K562 (cell line): ENCODE results near the gene MPI. TPM values are rescaled to one million over a fixed set of nuclear protein-coding genes. Genes with fewer than 3 reads are reported as not detected.

ENCODE experiments used
- ATAC-seq: fragments of 200-7000 bp; cut with Tn5 transposase; 3 replicates; pipeline ENCODE4 v1.9.1; 2020; ENCODE audit warnings: moderate library complexity
- BruUV-seq: library from RNA; stranded (reverse); fragments of 400-500 nt; replicated peaks from 2 replicates; lab custom pipeline; 2021; lab: Mats Ljungman, UMichigan
- CTCF ChIA-PET: fragments of 300-600 bp; formaldehyde crosslinking; extraction: SDS; loops from one replicate; lab custom pipeline; 2021; ENCODE audit warnings: low intra/inter-chr PET ratio; lab: Yijun Ruan, JAX
- POLR2A ChIA-PET: fragments of 300-600, 350-650 bp; sonication (Branson Sonifier 250); formaldehyde crosslinking; extraction: SDS; loops from one replicate; lab custom pipeline; 2021; ENCODE audit warnings: antibody characterized with exemption, inconsistent platforms; lab: Yijun Ruan, JAX
- DNase-seq, 4 experiments: peaks; one replicate each; pipeline versions ENCODE4 v3.0.0 to v3.0.0-alpha.2; 2011 to 2018; ENCODE audit warnings: low spot score in 3 of 4, mixed read lengths in 3 of 4; ENCODE audit errors: extremely low read depth in 1 of 4
- FAIRE-seq: peaks from 2 replicates; lab custom pipeline; 2011; peaks lifted over from hg19 to GRCh38; lab: Jason Lieb, UNC
- H2AFZ ChIP-seq: 2 replicates; pipeline ENCODE4 v1.6.0; 2011; ENCODE audit warnings: low read depth, low read length, control low read depth, inconsistent platforms
- H3K27ac ChIP-seq: fragments of 200-600 bp; 3 replicates; pipeline ENCODE4 v1.8.0; 2011; ENCODE audit warnings: low read depth, mild to moderate bottlenecking, control low read depth, inconsistent platforms, low read length, moderate library complexity, mixed read lengths; ENCODE audit errors: extremely low read depth
- H3K27me3 ChIP-seq, 2 experiments: fragments of 300-600 bp in 1 of 2; 2 replicates in 1 of 2; 3 replicates in 1 of 2; pipeline versions ENCODE4 v1.6.0 to v1.8.0; 2011; ENCODE audit warnings: inconsistent platforms in 2 of 2, low read length in 2 of 2, mild to moderate bottlenecking in 1 of 2, mixed read lengths in 1 of 2, moderate library complexity in 1 of 2; ENCODE audit not compliant: control insufficient read depth in 2 of 2, insufficient read depth in 2 of 2
- H3K36me3 ChIP-seq: fragments of 300-600 bp; 3 replicates; pipeline ENCODE4 v1.8.0; 2011; ENCODE audit warnings: mild to moderate bottlenecking, low read length, inconsistent platforms; ENCODE audit not compliant: control insufficient read depth, insufficient read depth
- H3K4me1 ChIP-seq, 2 experiments: fragments of 200-600 bp in 1 of 2; replicated peaks in 1 of 2; 2 replicates in 1 of 2; 3 replicates in 1 of 2; pipeline versions ENCODE4 v1.5.1 to v1.8.0; 2011; ENCODE audit warnings: inconsistent platforms in 2 of 2, low read length in 2 of 2, mild to moderate bottlenecking in 1 of 2, mixed read lengths in 1 of 2, moderate library complexity in 1 of 2; ENCODE audit not compliant: control insufficient read depth in 2 of 2, insufficient read depth in 2 of 2
- H3K4me2 ChIP-seq: 2 replicates; pipeline ENCODE4 v1.6.1; 2011; ENCODE audit warnings: low read length, control low read depth, inconsistent platforms, mixed read lengths; ENCODE audit not compliant: insufficient read depth
- H3K4me3 ChIP-seq: fragments of 200-600 bp; sonication (generic), shearing (Covaris generic); 2 replicates; pipeline ENCODE4 v1.5.1; 2016; ENCODE audit warnings: control low read depth, inconsistent platforms
- H3K79me2 ChIP-seq: fragments of 200-600 bp; 3 replicates; pipeline ENCODE4 v1.8.0; 2011; ENCODE audit warnings: low read length, inconsistent platforms; ENCODE audit not compliant: control insufficient read depth, insufficient read depth
- H3K9ac ChIP-seq, 2 experiments: 2 replicates each; pipeline versions ENCODE4 v1.6.0 to v1.6.1; 2011; ENCODE audit warnings: low read depth in 2 of 2, low read length in 2 of 2, control low read depth in 1 of 2, inconsistent platforms in 1 of 2, mild to moderate bottlenecking in 1 of 2, mixed read lengths in 1 of 2; ENCODE audit not compliant: insufficient read depth in 1 of 2
- H3K9me1 ChIP-seq: one replicate; pipeline ENCODE4 v1.6.0; 2011; ENCODE audit warnings: inconsistent platforms, mild to moderate bottlenecking, low read length, moderate library complexity; ENCODE audit not compliant: control insufficient read depth, insufficient read depth
- H3K9me3 ChIP-seq: replicated peaks from 2 replicates; pipeline ENCODE4 v1.5.1; 2011; ENCODE audit warnings: low read depth, low read length, inconsistent platforms; ENCODE audit not compliant: control insufficient read depth, insufficient read depth
- H4K20me1 ChIP-seq: replicated peaks from 2 replicates; pipeline ENCODE4 v1.6.1; 2011; ENCODE audit warnings: low read length, inconsistent platforms, mixed read lengths; ENCODE audit not compliant: control insufficient read depth, insufficient read depth
- ATF2 ChIP-seq: sonication (generic); formaldehyde crosslinking; IDR thresholded peaks from 2 replicates; pipeline ENCODE4 v1.8.1; 2022; ENCODE audit warnings: missing genetic modification reagents
- CBFA2T3 ChIP-seq: fragments of 450-650 bp; IDR thresholded peaks from 2 replicates; pipeline ENCODE4 v1.6.1; 2017
- GTF2B ChIP-seq: IDR thresholded peaks from 2 replicates; pipeline ENCODE4 v1.6.1; 2011; ENCODE audit not compliant: insufficient read length; ENCODE audit errors: extremely low read depth
- KLF16 ChIP-seq: IDR thresholded peaks from 2 replicates; pipeline ENCODE4 v1.6.1; 2016; ENCODE audit warnings: antibody characterized with exemption
- MCM7 ChIP-seq, 2 experiments: fragments of 450-650 bp; IDR thresholded peaks; 2 replicates each; pipeline ENCODE4 v1.6.1; 2016 to 2018
- NFIC ChIP-seq: fragments of 450-650 bp; IDR thresholded peaks from 2 replicates; pipeline ENCODE4 v1.6.1; 2017; ENCODE audit warnings: mild to moderate bottlenecking, inconsistent platforms
- POLR2B ChIP-seq: fragments of 450-650 bp; IDR thresholded peaks from 2 replicates; pipeline ENCODE4 v1.6.1; 2018; ENCODE audit warnings: low read depth; ENCODE audit not compliant: partially characterized antibody
- POLR2G ChIP-seq: fragments of 200-400 bp; formaldehyde crosslinking; IDR thresholded peaks from 2 replicates; pipeline ENCODE4 v1.6.1; 2017; ENCODE audit warnings: low read depth, mild to moderate bottlenecking, antibody characterized with exemption, low read length, moderate library complexity
- TCFL5 ChIP-seq: fragments of 250-450 bp; sonication (Bioruptor Pico); conservative IDR thresholded peaks from 2 replicates; pipeline ENCODE4 v1.6.1; 2021; ENCODE audit warnings: mild to moderate bottlenecking, moderate library complexity, matching md5 sums
- ZBTB1 ChIP-seq: sonication (generic); formaldehyde crosslinking; IDR thresholded peaks from 2 replicates; pipeline ENCODE4 v1.8.1; 2023; ENCODE audit warnings: missing genetic modification reagents, low read depth, mild to moderate bottlenecking, borderline replicate concordance
- WGBS: fragments of 100-300 bp; shearing (Covaris generic); methylation state at CpG from one replicate; pipeline ENCODE4 v1.1.6; 2016; ENCODE audit warnings: low coverage, mixed read lengths; ENCODE audit not compliant: insufficient coverage; ENCODE audit errors: missing lambda C conversion rate; 5-methylcytosine and 5-hydroxymethylcytosine counted together
- in situ Hi-C: fragments of 300-500 bp; cut with MboI; formaldehyde crosslinking; loops from 4 replicates; pipeline ENCODE4 v1.15.0; 2018; ENCODE audit warnings: inconsistent platforms, mixed read lengths
- intact Hi-C: fragments of 100-400 bp; cut with micrococcal nuclease; formaldehyde crosslinking; loops from 2 replicates; pipeline ENCODE4 v1.14.2; 2022
- polyA plus RNA-seq, 8 experiments: library from polyadenylated mRNA; depleted of rRNA in 4 of 8; stranded (reverse) in 5 of 8; unstranded in 3 of 8; fragments of >200 nt; fragmentation: Nextera tagmentation in 2 of 8; fragmentation: Illumina TruSeq in 1 of 8; extraction: Ambion mirVana in 2 of 8; extraction: Trizol in 1 of 8; gene quantifications; 2 replicates each; pipeline versions ENCODE4 v1.2.1 to v1.2.3, GENCODE V29; 2011 to 2014; ENCODE audit warnings: inconsistent platforms in 1 of 8, missing spikeins in 1 of 8
- total RNA-seq, 7 experiments: library from RNA; depleted of rRNA in 6 of 7; stranded (reverse); fragments of >200 nt in 6 of 7; fragmentation: Illumina TruSeq in 2 of 7; extraction: Trizol in 2 of 7; gene quantifications; 2 replicates each; pipeline versions ENCODE4 v1.2.1 to v1.2.3, GENCODE V29; 2011 to 2021; ENCODE audit warnings: low replicate concordance in 1 of 7

MPI gene
- total and polyA plus RNA-seq, 9 of the 15 experiments (the other 6 are each of a cell fraction or from before 2014, with no cell fraction given), result 30.7 to 105 (median 40.5) TPM

GRCh38 chr15:74913041-74913440, 23.2 kb downstream of the MPI start:
- Histone ChIP-seq H3K4me2 (no peak overlapping the region), H3K9ac (no peak overlapping the region), H3K4me1 (peaks cover 0 to 4% of the 10 kb centered on the region in 2 experiments; a peak in 1 of 5 replicates), H3K79me2 (no peaks in the 10 kb centered on the region), H3K9me3 (no peaks in the 10 kb centered on the region), H3K36me3 (peaks cover 59% of the 10 kb centered on the region), H3K9me1 (no peaks in the 10 kb centered on the region), H2AFZ (no peak overlapping the region), H4K20me1 (no peaks in the 10 kb centered on the region), H3K27ac (no peak overlapping the region), H3K27me3 (no peaks in the 10 kb centered on the region), H3K4me3 (no peak overlapping the region)
- POLR2A ChIA-PET, result interaction anchor here (1.0 to 3.7 kb wide), 5 partner anchors 8 to 12 kb away, joined by 3 to 24 read pairs (median 4); no protein-coding TSS in a partner anchor
- FAIRE-seq (no peak), DNase-seq (no peak), ATAC-seq (peak; percentile 24; the same call in 2 of the 3 replicates)
- WGBS, result 88% methylated on average over 9 of the region's 9 CpGs
- BruUV-seq, result no TSS peak
- CTCF ChIA-PET, result no interaction called here
- intact Hi-C loops, result no loop called here
- in situ Hi-C loops, result no loop called here
- TF ChIP-seq CBFA2T3, result no peak
- TF ChIP-seq KLF16, result no peak
- TF ChIP-seq MCM7 (IDR thresholded peaks at IDR 0.05), result no peak
- TF ChIP-seq ATF2, result no peak
- no peak for TF ChIP-seq GTF2B
- no peak for TF ChIP-seq TCFL5
- peak; percentile 19 for TF ChIP-seq POLR2B
- peak; percentile 69 for TF ChIP-seq NFIC
- peak; percentile 16; the same call in 1 of the 2 replicates for TF ChIP-seq POLR2G
- TF ChIP-seq ZBTB1 (CRISPR knock-in tag), result no peak
- TF ChIP-seq, all 486 proteins: peak for 3
